HCT116 (cell line): Measurements from ENCODE around the gene ALK.

Experiments
- EZH2 ChIP-seq: fragments of 200-600 bp; sonication (generic); IDR thresholded peaks from 2 replicates; pipeline ENCODE4 v1.6.1; 2017; ENCODE audit warnings: antibody characterized with exemption, mixed run types
- EZH2phosphoT487 ChIP-seq: fragments of 200-600 bp; IDR thresholded peaks from 2 replicates; pipeline ENCODE4 v1.6.1; 2018; ENCODE audit warnings: antibody characterized with exemption, borderline replicate concordance
- POLR2A ChIP-seq: IDR thresholded peaks from 2 replicates; pipeline ENCODE4 v1.7.0; 2011; ENCODE audit warnings: borderline replicate concordance; ENCODE audit not compliant: insufficient read depth, insufficient read length; ENCODE audit errors: extremely low read depth
- POLR2AphosphoS5 ChIP-seq: IDR thresholded peaks from 2 replicates; pipeline ENCODE4 v1.6.1; 2011; ENCODE audit warnings: mild to moderate bottlenecking, low read depth, low read length, moderate library complexity
- RAD21 ChIP-seq: IDR thresholded peaks from 2 replicates; pipeline ENCODE4 v1.6.1; 2012; ENCODE audit warnings: low read depth, mild to moderate bottlenecking
- TCF7L2 ChIP-seq: IDR thresholded peaks from 2 replicates; pipeline ENCODE4 v1.7.0; 2011; ENCODE audit warnings: borderline replicate concordance, inconsistent platforms; ENCODE audit not compliant: insufficient read depth, insufficient read length; ENCODE audit errors: extremely low read depth
- YY1 ChIP-seq: IDR thresholded peaks from 2 replicates; pipeline ENCODE4 v1.6.1; 2011; ENCODE audit warnings: low read length, low read depth, moderate library complexity, mild to moderate bottlenecking; ENCODE audit not compliant: insufficient replicate concordance; ENCODE audit errors: extremely low read depth
- ZNF274 ChIP-seq: fragments of 200-500 bp; sonication (Bioruptor generic); IDR thresholded peaks from 2 replicates; pipeline ENCODE4 v1.6.1; 2014; ENCODE audit warnings: mild to moderate bottlenecking, low read depth, low read length, inconsistent platforms
- TF ChIP-seq, protein P1 (sequence below): IDR thresholded peaks from 2 replicates; pipeline ENCODE4 v1.6.1; 2012; ENCODE audit warnings: low read depth
- TF ChIP-seq, protein P2 (sequence below), 3 experiments: fragments of 200-600 bp in 1 of 3; sonication (generic) in 1 of 3; IDR thresholded peaks in 2 of 3; conservative IDR thresholded peaks in 1 of 3; 2 replicates each; pipeline ENCODE4 v1.5.1; 2012 to 2017; ENCODE audit warnings: low read depth in 2 of 3, low read length in 2 of 3, antibody characterized with exemption in 1 of 3, borderline replicate concordance in 1 of 3, control low read depth in 1 of 3, mild to moderate bottlenecking in 1 of 3, mixed read lengths in 1 of 3, mixed run types in 1 of 3, moderate library complexity in 1 of 3; ENCODE audit not compliant: insufficient read depth in 1 of 3

DNA sequence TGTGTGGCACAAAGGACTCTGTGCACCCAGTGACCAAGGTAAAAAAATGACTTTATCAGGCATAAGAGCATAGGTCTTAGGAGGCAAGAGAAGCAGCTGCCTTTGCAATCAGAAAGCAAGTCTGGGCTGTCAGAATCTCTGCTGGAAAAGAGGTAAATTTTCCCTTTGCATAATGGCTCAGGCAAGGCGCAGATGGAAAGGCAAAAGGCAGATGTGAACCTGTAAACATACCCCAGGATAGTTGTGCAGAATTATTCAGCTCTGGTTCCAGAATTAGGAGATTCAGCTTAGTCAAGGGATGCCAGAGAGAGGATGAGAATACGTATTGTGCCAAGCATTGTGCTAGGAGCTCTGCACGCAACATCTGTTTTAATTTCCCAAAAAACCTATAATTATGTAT is 547.5 kb downstream of the ALK start:
- TF ChIP-seq, protein P1, sequence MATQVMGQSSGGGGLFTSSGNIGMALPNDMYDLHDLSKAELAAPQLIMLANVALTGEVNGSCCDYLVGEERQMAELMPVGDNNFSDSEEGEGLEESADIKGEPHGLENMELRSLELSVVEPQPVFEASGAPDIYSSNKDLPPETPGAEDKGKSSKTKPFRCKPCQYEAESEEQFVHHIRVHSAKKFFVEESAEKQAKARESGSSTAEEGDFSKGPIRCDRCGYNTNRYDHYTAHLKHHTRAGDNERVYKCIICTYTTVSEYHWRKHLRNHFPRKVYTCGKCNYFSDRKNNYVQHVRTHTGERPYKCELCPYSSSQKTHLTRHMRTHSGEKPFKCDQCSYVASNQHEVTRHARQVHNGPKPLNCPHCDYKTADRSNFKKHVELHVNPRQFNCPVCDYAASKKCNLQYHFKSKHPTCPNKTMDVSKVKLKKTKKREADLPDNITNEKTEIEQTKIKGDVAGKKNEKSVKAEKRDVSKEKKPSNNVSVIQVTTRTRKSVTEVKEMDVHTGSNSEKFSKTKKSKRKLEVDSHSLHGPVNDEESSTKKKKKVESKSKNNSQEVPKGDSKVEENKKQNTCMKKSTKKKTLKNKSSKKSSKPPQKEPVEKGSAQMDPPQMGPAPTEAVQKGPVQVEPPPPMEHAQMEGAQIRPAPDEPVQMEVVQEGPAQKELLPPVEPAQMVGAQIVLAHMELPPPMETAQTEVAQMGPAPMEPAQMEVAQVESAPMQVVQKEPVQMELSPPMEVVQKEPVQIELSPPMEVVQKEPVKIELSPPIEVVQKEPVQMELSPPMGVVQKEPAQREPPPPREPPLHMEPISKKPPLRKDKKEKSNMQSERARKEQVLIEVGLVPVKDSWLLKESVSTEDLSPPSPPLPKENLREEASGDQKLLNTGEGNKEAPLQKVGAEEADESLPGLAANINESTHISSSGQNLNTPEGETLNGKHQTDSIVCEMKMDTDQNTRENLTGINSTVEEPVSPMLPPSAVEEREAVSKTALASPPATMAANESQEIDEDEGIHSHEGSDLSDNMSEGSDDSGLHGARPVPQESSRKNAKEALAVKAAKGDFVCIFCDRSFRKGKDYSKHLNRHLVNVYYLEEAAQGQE = no peak
- no peak for TF ChIP-seq EZH2phosphoT487
- no peak for TF ChIP-seq YY1
- TF ChIP-seq, protein P2, sequence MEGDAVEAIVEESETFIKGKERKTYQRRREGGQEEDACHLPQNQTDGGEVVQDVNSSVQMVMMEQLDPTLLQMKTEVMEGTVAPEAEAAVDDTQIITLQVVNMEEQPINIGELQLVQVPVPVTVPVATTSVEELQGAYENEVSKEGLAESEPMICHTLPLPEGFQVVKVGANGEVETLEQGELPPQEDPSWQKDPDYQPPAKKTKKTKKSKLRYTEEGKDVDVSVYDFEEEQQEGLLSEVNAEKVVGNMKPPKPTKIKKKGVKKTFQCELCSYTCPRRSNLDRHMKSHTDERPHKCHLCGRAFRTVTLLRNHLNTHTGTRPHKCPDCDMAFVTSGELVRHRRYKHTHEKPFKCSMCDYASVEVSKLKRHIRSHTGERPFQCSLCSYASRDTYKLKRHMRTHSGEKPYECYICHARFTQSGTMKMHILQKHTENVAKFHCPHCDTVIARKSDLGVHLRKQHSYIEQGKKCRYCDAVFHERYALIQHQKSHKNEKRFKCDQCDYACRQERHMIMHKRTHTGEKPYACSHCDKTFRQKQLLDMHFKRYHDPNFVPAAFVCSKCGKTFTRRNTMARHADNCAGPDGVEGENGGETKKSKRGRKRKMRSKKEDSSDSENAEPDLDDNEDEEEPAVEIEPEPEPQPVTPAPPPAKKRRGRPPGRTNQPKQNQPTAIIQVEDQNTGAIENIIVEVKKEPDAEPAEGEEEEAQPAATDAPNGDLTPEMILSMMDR (IDR thresholded peaks at IDR 0.05 in 2 of 3, conservative IDR thresholded peaks at IDR 0.05 in 1 of 3; ENCODE audit: borderline replicate concordance in 1 of 3, insufficient read depth in 1 of 3, low read depth in 2 of 3, low read length in 2 of 3) = no peak
- no peak for TF ChIP-seq EZH2
- no peak for TF ChIP-seq TCF7L2
- TF ChIP-seq POLR2AphosphoS5 = no peak
- no peak for TF ChIP-seq POLR2A
- TF ChIP-seq RAD21 = no peak
- TF ChIP-seq ZNF274 = no peak
